Measurements from ENCODE around the gene GFPT2. TPM values are rescaled to one million over a fixed set of nuclear protein-coding genes. Genes with fewer than 3 reads are reported as not detected.
A peak's percentile ranks its signal among the peaks of the same experiment; 100 is the strongest.

Gene GFPT2
- total and polyA plus RNA-seq, 7 donors, result 2.0 to 7.2 (median 4.4) TPM

DNA sequence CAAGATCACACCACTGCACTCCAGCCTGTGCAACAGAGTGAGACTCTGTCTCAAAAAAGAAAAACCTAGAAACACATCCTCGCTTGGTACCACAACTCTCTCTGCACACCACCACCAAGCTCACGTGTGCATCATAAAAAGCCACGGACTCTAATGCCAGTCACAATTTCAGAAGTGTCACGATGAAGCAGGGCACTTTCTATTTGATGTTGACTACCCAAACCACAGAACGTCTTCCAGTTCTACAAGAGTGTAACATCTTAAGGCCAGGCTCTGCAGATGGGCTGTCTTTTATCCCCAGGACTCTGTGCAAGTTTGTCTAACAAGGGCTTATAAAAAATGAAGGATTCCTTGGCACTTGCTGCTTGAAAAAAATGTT, 22.9 kb downstream of the GFPT2 start:
- TF ChIP-seq, protein P1, sequence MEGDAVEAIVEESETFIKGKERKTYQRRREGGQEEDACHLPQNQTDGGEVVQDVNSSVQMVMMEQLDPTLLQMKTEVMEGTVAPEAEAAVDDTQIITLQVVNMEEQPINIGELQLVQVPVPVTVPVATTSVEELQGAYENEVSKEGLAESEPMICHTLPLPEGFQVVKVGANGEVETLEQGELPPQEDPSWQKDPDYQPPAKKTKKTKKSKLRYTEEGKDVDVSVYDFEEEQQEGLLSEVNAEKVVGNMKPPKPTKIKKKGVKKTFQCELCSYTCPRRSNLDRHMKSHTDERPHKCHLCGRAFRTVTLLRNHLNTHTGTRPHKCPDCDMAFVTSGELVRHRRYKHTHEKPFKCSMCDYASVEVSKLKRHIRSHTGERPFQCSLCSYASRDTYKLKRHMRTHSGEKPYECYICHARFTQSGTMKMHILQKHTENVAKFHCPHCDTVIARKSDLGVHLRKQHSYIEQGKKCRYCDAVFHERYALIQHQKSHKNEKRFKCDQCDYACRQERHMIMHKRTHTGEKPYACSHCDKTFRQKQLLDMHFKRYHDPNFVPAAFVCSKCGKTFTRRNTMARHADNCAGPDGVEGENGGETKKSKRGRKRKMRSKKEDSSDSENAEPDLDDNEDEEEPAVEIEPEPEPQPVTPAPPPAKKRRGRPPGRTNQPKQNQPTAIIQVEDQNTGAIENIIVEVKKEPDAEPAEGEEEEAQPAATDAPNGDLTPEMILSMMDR (IDR thresholded peaks at IDR 0.05), result no peak
- DNase-seq, result no peak
- no peak for ATAC-seq
- Histone ChIP-seq H3K9me3 (no peaks in the 10 kb centered on the region), H3K27ac (no peak overlapping the region), H3K4me3 (no peak overlapping the region), H3K4me1 (no peaks in the 10 kb centered on the region), H3K27me3 (ENCODE audit: insufficient read depth in 3 of 3, low read length in 2 of 3) (no peaks in the 10 kb centered on the region), H3K36me3 (ENCODE audit: insufficient read depth in 1 of 2, low read depth in 1 of 2) (peaks cover 0 to 4% of the 10 kb centered on the region in 2 donors)
- WGBS, 3 donors, result 86 to 89% (median 87%) methylated on average over 5 of the region's 5 CpGs
- intact Hi-C loops (cut with DNase I), result no loop called here

DNA sequence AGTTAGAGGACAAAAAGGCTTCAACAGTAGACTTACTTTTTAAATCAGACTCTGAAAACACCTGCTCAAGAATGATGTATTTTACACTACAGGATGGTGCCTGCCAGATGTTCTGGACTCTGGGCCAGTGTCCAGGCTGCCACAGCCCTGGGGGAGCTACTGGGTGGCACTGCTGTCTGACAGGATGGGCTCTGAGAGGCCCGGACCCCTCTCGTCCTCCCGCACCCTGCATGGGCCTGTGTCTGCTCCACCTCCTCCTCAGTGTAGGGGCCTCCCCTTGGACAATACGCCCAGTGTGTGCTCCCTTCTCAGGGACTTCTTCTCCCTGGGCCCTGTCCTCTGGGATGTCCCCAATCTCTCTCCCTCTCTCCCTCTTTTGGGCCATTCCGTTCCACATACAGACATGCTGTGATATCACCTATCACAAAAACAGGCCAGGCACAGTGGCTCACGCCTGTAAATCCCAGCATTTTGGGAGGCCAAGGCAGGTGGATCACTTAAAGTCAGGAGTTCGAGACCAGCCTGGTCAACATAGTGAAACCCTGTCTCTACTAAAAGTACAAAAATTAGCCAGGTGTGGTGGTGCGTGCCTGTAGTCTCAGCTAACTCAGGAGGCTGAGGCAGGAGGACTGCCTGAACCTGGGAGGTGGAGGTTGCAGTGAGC, 23.4 kb downstream of the GFPT2 start:
- no peaks in the 10 kb centered on the region for H3K4me1 ChIP-seq
- H3K9me3 ChIP-seq, result no peaks in the 10 kb centered on the region
- TF ChIP-seq, protein P1 (IDR thresholded peaks at IDR 0.05), result no peak
- WGBS, 3 donors, result 85 to 90% (median 87%) methylated on average over 8 of the region's 8 CpGs
- DNase-seq, result no peak
- no peaks in the 10 kb centered on the region for H3K27me3 ChIP-seq (ENCODE audit: insufficient read depth in 3 of 3, low read length in 2 of 3)
- intact Hi-C loops (cut with DNase I), result loop anchor here in 1 of 2 donors (2.0 to 10.0 kb wide), 2 partner anchors 35 to 205 kb away; no protein-coding TSS in a partner anchor
- H3K27ac ChIP-seq, result no peak overlapping the region
- ATAC-seq, result no peak
- H3K4me3 ChIP-seq, result no peak overlapping the region
- peaks cover 0 to 2% of the 10 kb centered on the region in 2 donors for H3K36me3 ChIP-seq (ENCODE audit: insufficient read depth in 1 of 2, low read depth in 1 of 2)

- WGBS, 3 donors, result 89 to 94% (median 92%) methylated on average over 7 of the region's 7 CpGs
- no peaks in the 10 kb centered on the region for H3K9me3 ChIP-seq
- intact Hi-C loops (cut with DNase I), result loop anchor here in 1 of 2 donors (2.0 to 10.0 kb wide), 2 partner anchors 34 to 204 kb away; no protein-coding TSS in a partner anchor
- H3K36me3 ChIP-seq (ENCODE audit: insufficient read depth in 1 of 2, low read depth in 1 of 2), result no peaks in the 10 kb centered on the region
- no peaks in the 10 kb centered on the region for H3K4me1 ChIP-seq
- H3K4me3 ChIP-seq, result no peak overlapping the region
- TF ChIP-seq, protein P1 (IDR thresholded peaks at IDR 0.05), result no peak
- no peaks in the 10 kb centered on the region for H3K27me3 ChIP-seq (ENCODE audit: insufficient read depth in 3 of 3, low read length in 2 of 3)
- ATAC-seq (no peak), DNase-seq (no peak)
- no peak overlapping the region for H3K27ac ChIP-seq
Measured at GRCh38 chr5:180329138-180329435, 24.0 kb downstream of the GFPT2 start.

DNA sequence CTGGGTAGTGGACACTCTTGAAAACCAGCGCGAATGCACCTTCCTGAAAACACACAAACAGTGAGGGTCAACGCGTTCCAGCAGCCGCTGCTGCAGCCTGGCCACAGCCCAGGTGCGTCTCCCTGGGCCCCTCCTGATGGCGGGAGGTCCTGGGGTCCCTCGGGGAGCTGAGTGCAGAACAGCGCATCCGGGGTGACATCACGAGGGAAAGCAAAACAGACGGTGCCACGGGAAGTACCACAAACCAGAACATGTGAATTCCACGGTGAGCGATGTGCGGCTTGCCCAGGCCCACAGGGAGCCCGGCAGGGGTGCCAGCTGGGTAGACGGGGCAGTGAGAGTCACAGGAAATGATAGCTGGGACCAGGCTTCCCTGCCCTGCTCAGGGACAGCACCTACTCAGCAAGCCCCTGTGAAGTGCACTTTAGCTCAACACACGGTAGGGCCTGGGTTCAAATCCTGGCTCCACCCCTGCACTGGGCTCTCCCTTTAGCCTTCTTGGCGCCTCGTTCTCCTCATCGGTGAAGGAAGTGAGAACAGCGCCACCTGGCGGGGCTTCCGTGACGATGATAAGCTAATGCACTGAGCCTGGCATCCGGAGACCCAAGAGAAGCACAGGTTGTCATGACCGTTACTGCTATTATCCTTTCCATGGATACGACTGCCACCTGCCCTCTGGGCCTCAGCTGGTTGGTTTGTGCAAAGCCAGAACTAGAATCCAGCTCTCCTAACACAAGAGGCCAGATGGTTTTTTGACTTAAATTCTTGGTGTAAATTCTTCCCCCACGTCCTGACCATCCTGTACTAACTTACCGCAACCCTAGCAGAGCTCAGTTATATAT, 24.6 kb downstream of the GFPT2 start:
- Histone ChIP-seq H3K4me3 (no peak overlapping the region), H3K36me3 (ENCODE audit: insufficient read depth in 1 of 2, low read depth in 1 of 2) (no peaks in the 10 kb centered on the region), H3K4me1 (no peaks in the 10 kb centered on the region), H3K27me3 (ENCODE audit: insufficient read depth in 3 of 3, low read length in 2 of 3) (no peaks in the 10 kb centered on the region), H3K9me3 (no peaks in the 10 kb centered on the region), H3K27ac (no peak overlapping the region)
- DNase-seq (peak; percentile 82 to 90), ATAC-seq (peak; percentile 65 to 81 (median 70))
- intact Hi-C loops (cut with DNase I), result loop anchor here in 1 of 2 donors (2.0 to 10.0 kb wide), 2 partner anchors 34 to 204 kb away; no protein-coding TSS in a partner anchor
- whole genome bisulfite sequencing, 3 donors, result 65 to 72% (median 67%) methylated on average over 31 of the region's 31 CpGs
- TF ChIP-seq, protein P1 (IDR thresholded peaks at IDR 0.05), result peak; percentile 71

All from psoas muscle (tissue), 8 donors.